LNCAP (cell line): ENCODE measurements around the gene RNF212.

Source experiments
- CTCF ChIP-seq: fragments of 450-650 bp; IDR thresholded peaks from 2 replicates; pipeline ENCODE4 v1.5.1; 2017; ENCODE audit warnings: mild to moderate bottlenecking

The RNF212 gene

GRCh38 chr4:1069394-1069793 is 44.0 kb downstream of the RNF212 start:
- no peak for TF ChIP-seq CTCF

- no peak for TF ChIP-seq CTCF
Observed at GRCh38 chr4:1065732-1066131, 47.6 kb downstream of the RNF212 start.

GRCh38 chr4:1062419-1062818 is 50.9 kb downstream of the RNF212 start:
- no peak for TF ChIP-seq CTCF

GRCh38 chr4:1061760-1062159 is 51.6 kb downstream of the RNF212 start:
- TF ChIP-seq CTCF, result no peak

- TF ChIP-seq CTCF, result no peak
Observed at GRCh38 chr4:1061056-1061700, 52.2 kb downstream of the RNF212 start.

- TF ChIP-seq CTCF, result no peak
Observed at GRCh38 chr4:1060621-1061020, 52.7 kb downstream of the RNF212 start.

GRCh38 chr4:1060121-1060520 is 53.2 kb downstream of the RNF212 start:
- TF ChIP-seq CTCF, result no peak
